CD8-positive, alpha-beta memory T cell (primary cell): ENCODE results near the gene TRAF2. TPM values are rescaled to one million over a fixed set of nuclear protein-coding genes. Genes with fewer than 3 reads are reported as not detected.
A peak's percentile ranks its signal among the peaks of the same experiment; 100 is the strongest.

Experiments
- CTCF ChIA-PET: fragments of 350-600 bp; sonication (Branson Sonifier 250); formaldehyde crosslinking; loops from one replicate; lab custom pipeline; 2021; ENCODE audit warnings: antibody characterized with exemption; lab: Charles Lee
- POLR2A ChIA-PET: fragments of 350-600 bp; sonication (Branson Sonifier 250); formaldehyde crosslinking; loops from one replicate; lab custom pipeline; 2021; ENCODE audit warnings: antibody characterized with exemption; lab: Charles Lee
- DNase-seq, 5 donors: peaks; one replicate each; pipeline versions ENCODE4 v3.0.0 to v3.0.0-alpha.2; 2020 to 2022; ENCODE audit warnings: mixed read lengths in 1 of 5
- H3K27ac ChIP-seq: one replicate; pipeline ENCODE4 v1.7.0; 2013; ENCODE audit warnings: low read depth, mild to moderate bottlenecking, low read length, moderate library complexity
- H3K27me3 ChIP-seq: 2 replicates; pipeline ENCODE4 v1.7.0; 2013; ENCODE audit warnings: low read length, mild to moderate bottlenecking; ENCODE audit not compliant: insufficient read depth, poor library complexity, severe bottlenecking
- H3K36me3 ChIP-seq: 2 replicates; pipeline ENCODE4 v1.7.0; 2013; ENCODE audit warnings: mild to moderate bottlenecking, low read length, moderate library complexity; ENCODE audit not compliant: insufficient read depth
- H3K4me1 ChIP-seq: 2 replicates; pipeline ENCODE4 v1.7.0; 2013; ENCODE audit warnings: mild to moderate bottlenecking, low read length, moderate library complexity; ENCODE audit not compliant: insufficient read depth
- H3K4me3 ChIP-seq: 2 replicates; pipeline ENCODE4 v1.7.0; 2013; ENCODE audit warnings: mild to moderate bottlenecking, low read length
- H3K9me3 ChIP-seq: 2 replicates; pipeline ENCODE4 v1.7.0; 2013; ENCODE audit warnings: mild to moderate bottlenecking, low read length
- H3K27ac Mint-ChIP-seq, 8 donors: one replicate each; pipeline ENCODE4 v1.8.0; 2020 to 2021; ENCODE audit warnings: mixed read lengths in 8 of 8, mild to moderate bottlenecking in 6 of 8, inconsistent platforms in 3 of 8, moderate library complexity in 3 of 8
- H3K27me3 Mint-ChIP-seq, 2 donors: one replicate each; pipeline ENCODE4 v1.8.0; 2020 to 2021; ENCODE audit warnings: mixed read lengths in 2 of 2, mild to moderate bottlenecking in 1 of 2, moderate library complexity in 1 of 2
- H3K36me3 Mint-ChIP-seq, 3 donors: one replicate each; pipeline ENCODE4 v1.8.0; 2020 to 2021; ENCODE audit warnings: mixed read lengths in 3 of 3, inconsistent platforms in 1 of 3, mild to moderate bottlenecking in 1 of 3
- H3K4me1 Mint-ChIP-seq, 3 donors: one replicate each; pipeline ENCODE4 v1.8.0; 2020 to 2021; ENCODE audit warnings: mixed read lengths in 3 of 3, inconsistent platforms in 1 of 3, mild to moderate bottlenecking in 1 of 3
- H3K4me3 Mint-ChIP-seq, 7 donors: one replicate each; pipeline ENCODE4 v1.8.0; 2020 to 2021; ENCODE audit warnings: mixed read lengths in 7 of 7, mild to moderate bottlenecking in 6 of 7, moderate library complexity in 4 of 7, inconsistent platforms in 2 of 7
- H3K9me3 Mint-ChIP-seq, 5 donors: one replicate each; pipeline ENCODE4 v1.8.0; 2020 to 2022; ENCODE audit warnings: mixed read lengths in 5 of 5, mild to moderate bottlenecking in 3 of 5, moderate library complexity in 2 of 5, inconsistent platforms in 1 of 5
- polyA plus RNA-seq: library from polyadenylated mRNA; unstranded; fragments of 300-500 nt; fragmentation: Illumina TruSeq; gene quantifications from one replicate; pipeline ENCODE4 v1.2.3, GENCODE V29; 2021
- total RNA-seq, 2 experiments: library from RNA; stranded (reverse); gene quantifications; one replicate each; pipeline ENCODE4 v1.2.3, GENCODE V29; 2021

Gene TRAF2
- total and polyA plus RNA-seq, 3 experiments from 2014 or later, result 23.1 to 60.5 (median 53.2) TPM

DNA sequence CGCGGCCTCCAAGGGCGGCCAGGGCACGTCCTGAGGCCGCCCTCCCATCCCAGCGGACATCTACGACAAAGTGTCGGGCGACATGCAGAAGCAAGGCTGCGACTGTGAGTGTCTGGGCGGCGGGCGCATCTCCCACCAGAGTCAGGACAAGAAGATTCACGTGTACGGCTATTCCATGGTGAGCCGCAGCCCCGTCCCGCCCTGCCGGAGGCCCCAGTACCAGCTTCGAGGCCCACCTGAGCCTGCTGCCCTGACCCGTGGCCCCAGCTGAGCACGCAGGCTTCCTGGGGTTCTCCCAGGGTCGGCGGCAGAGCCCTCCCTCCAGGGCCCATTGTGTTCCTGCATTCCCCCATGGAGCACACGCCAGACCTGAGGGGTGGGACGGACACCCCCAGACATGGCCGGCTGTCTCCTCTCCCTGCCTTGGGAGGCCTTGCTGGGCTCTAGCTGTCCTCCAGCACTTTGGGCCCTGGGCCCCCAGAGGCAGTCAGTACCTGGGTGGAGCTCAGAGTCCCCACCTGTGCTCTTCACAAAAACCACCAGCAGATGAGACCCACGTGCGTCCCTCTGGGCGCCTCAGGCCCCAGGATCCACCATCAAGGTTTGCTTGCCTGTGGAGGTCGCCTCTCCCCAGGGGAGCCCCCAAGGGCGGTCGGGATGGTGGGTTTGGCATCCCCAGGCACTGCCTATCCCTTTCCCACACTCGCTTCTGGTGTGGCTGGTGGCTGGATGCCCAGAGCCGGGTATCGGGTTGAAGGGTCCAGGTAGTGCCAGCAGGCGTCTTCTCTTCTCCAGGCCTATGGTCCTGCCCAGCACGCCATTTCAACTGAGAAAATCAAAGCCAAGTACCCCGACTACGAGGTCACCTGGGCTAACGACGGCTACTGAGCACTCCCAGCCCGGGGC is 36.1 kb upstream of the TRAF2 start:
- H3K4me3 Mint-ChIP-seq, result peak overlapping the region; percentile 66 to 92 (median 89)
- peaks cover 17% of the 10 kb centered on the region for H3K4me1 ChIP-seq
- no peaks in the 10 kb centered on the region for H3K9me3 ChIP-seq
- peaks cover 0 to 27% (median 12%) of the 10 kb centered on the region in 3 donors for H3K4me1 Mint-ChIP-seq
- ChIA-PET CTCF (no interaction called here), POLR2A (interaction anchor here (0.5 kb wide), 1 partner anchor 220 kb away, joined by 3 read pairs; the partner anchor contains the start of gene SAPCD2)
- H3K4me3 ChIP-seq, result peak overlapping the region; percentile 50
- peaks cover 0 to 5% (median 0%) of the 10 kb centered on the region in 3 donors for H3K36me3 Mint-ChIP-seq
- no peak for DNase-seq
- H3K27me3 ChIP-seq, result peaks cover 4% of the 10 kb centered on the region
- H3K9me3 Mint-ChIP-seq, result peaks cover 0 to 3% (median 0%) of the 10 kb centered on the region in 5 donors
- peaks cover 8 to 19% of the 10 kb centered on the region in 2 donors for H3K27me3 Mint-ChIP-seq
- no peaks in the 10 kb centered on the region for H3K36me3 ChIP-seq
- H3K27ac ChIP-seq, result peak overlapping the region; percentile 61
- peak overlapping the region in 2 of 8 donors; percentile 80 to 88 for H3K27ac Mint-ChIP-seq

DNA sequence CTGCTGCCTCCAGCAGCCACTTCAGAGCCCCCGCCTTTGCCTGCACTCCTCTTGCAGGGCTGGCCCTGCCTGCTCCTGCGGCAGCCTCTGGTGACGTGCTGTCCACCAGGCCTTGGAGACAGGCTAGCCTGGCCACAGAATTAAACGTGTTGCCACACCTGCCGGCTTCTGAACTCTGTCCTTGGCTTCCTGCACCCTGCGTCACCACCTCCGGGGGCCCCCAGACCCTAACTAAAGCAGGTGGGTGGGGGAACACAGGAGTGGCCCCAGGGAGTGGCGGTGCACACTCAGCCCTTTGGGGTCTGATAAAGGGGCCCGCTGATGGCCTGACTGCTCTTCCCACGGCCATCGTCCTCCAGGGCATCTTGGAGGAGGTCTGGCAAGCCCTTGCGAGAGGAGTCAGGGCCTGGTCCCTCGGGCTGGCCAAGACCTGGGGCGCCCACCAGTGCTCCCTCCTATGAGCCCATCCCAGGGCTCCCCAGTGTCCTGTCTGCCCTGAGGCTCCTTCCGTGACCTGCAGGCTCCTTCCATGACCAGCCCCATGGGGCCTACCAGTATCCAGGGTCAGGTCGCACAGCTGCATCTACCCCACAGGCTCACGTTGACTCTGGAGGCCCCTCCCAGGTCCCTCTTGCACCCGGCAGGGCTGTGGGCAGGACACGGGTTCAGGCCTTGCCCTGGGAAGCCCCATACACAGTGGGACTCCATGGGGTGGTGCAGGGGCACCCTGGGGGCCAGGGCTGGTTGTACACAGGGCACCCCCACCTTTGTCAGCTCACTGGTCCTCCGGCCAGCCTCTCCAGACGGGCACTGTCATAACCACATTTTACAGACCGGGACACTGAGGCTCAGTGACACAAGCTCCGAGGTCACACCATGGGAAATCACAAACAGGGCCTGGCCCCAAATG is 35.2 kb upstream of the TRAF2 start:
- POLR2A ChIA-PET, result interaction anchor here (0.6 kb wide), 1 partner anchor 148 kb away, joined by 3 read pairs; no protein-coding TSS in a partner anchor
- Mint-ChIP-seq H3K4me3 (peak overlapping the region in 1 of 7 donors; percentile 68), H3K9me3 (peaks cover 0 to 3% (median 0%) of the 10 kb centered on the region in 5 donors), H3K36me3 (peaks cover 0 to 5% (median 0%) of the 10 kb centered on the region in 3 donors), H3K4me1 (peaks cover 0 to 27% (median 12%) of the 10 kb centered on the region in 3 donors), H3K27ac (peak overlapping the region in 1 of 8 donors; percentile 27), H3K27me3 (peaks cover 8 to 17% of the 10 kb centered on the region in 2 donors)
- CTCF ChIA-PET, result interaction anchor here (1.5 to 1.6 kb wide), 2 partner anchors 9 to 196 kb away, joined by 3 to 6 read pairs; partner anchors contain the start of gene AJM1
- H3K27me3 ChIP-seq, result peaks cover 4% of the 10 kb centered on the region
- peaks cover 17% of the 10 kb centered on the region for H3K4me1 ChIP-seq
- H3K27ac ChIP-seq, result no peak overlapping the region
- H3K9me3 ChIP-seq, result no peaks in the 10 kb centered on the region
- no peaks in the 10 kb centered on the region for H3K36me3 ChIP-seq
- no peak overlapping the region for H3K4me3 ChIP-seq
- peak in 1 of 5 donors; percentile 39 for DNase-seq

GRCh38 chr9:136851941-136852663 is 34.2 kb upstream of the TRAF2 start, which contains the start of gene MAMDC4:
Gene MAMDC4 (plus strand): TSS chr9:136852346. CDS start chr9:136852417, 71 bp downstream.
- peak within 1 kb of the TSS in 2 of 8 donors; percentile 24 to 27 for H3K27ac Mint-ChIP-seq
- ChIA-PET POLR2A (no interaction called here), CTCF (interaction anchor here (1.5 to 1.6 kb wide), 2 partner anchors 10 to 195 kb away, joined by 3 to 6 read pairs; partner anchors contain the start of gene AJM1)

DNA sequence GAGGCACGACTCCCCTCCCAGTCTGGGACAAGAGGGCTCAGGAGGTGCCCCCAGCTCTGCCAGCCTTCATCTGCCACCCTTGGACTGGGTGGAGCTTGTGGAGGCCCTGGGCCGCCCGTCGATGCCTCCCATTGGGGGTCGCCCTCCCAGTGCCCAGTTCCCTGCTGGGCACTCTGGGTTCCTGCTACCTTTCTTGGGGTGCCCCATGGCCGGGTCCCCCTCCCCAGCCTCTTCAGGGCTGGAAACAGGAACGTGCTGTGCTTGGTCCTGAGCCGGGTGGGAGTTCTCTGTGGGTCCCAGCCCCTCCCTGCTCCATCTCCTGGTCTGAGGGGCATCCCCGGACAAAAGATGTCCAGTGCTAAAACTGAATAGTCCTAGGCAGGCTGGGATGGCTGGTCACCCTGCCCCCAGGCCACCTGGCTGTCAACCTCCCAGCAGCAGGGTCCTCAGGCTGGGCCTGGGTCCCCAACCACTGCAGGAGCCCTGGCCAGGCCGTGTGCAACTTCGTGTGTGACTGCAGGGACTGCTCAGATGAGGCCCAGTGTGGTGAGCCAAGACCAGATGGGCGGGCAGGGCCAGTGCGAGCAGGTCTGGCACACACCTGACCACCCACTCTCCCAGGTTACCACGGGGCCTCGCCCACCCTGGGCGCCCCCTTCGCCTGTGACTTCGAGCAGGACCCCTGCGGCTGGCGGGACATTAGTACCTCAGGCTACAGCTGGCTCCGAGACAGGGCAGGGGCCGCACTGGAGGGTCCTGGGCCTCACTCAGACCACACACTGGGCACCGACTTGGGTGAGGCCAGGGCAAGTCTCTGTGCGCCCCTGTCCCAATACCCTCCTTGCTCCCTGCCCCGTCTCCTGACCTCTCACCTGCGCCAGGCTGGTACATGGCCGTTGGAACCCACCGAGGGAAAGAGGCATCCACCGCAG is 33.4 kb upstream of the TRAF2 start:
- Mint-ChIP-seq H3K9me3 (peaks cover 0 to 2% (median 0%) of the 10 kb centered on the region in 5 donors), H3K27me3 (peaks cover 0 to 7% of the 10 kb centered on the region in 2 donors), H3K4me1 (peaks cover 0 to 14% (median 6%) of the 10 kb centered on the region in 3 donors), H3K27ac (no peak overlapping the region), H3K36me3 (peaks cover 0 to 5% (median 0%) of the 10 kb centered on the region in 3 donors), H3K4me3 (no peak overlapping the region)
- ChIA-PET CTCF (interaction anchor here (1.6 kb wide), 1 partner anchor 194 kb away, joined by 3 read pairs; no protein-coding TSS in a partner anchor), POLR2A (no interaction called here)
- H3K4me1 ChIP-seq, result peaks cover 12% of the 10 kb centered on the region
- H3K9me3 ChIP-seq, result no peaks in the 10 kb centered on the region
- no peak overlapping the region for H3K4me3 ChIP-seq
- peak in 1 of 5 donors; percentile 41 for DNase-seq
- H3K36me3 ChIP-seq, result no peaks in the 10 kb centered on the region
- H3K27me3 ChIP-seq, result peaks cover 2% of the 10 kb centered on the region
- H3K27ac ChIP-seq, result no peak overlapping the region

More at GRCh38 chr9:136851941-136852663, 34.2 kb upstream of the TRAF2 start, which contains the start of gene MAMDC4:
- H3K9me3 Mint-ChIP-seq, result peaks cover 0 to 2% (median 0%) of the 10 kb centered on the region in 5 donors
- Histone ChIP-seq H3K4me1 (peaks cover 17% of the 10 kb centered on the region), H3K27me3 (peaks cover 4% of the 10 kb centered on the region), H3K27ac (no peak within 1 kb of the TSS), H3K9me3 (no peaks in the 10 kb centered on the region), H3K4me3 (no peak within 1 kb of the TSS), H3K36me3 (no peaks in the 10 kb centered on the region)
- H3K36me3 Mint-ChIP-seq, result peaks cover 0 to 5% (median 0%) of the 10 kb centered on the region in 3 donors
- peak in 1 of 5 donors; percentile 43 for DNase-seq
- peaks cover 4 to 12% of the 10 kb centered on the region in 2 donors for H3K27me3 Mint-ChIP-seq
- peak within 1 kb of the TSS in 1 of 7 donors; percentile 68 for H3K4me3 Mint-ChIP-seq
- H3K4me1 Mint-ChIP-seq, result peaks cover 0 to 21% (median 10%) of the 10 kb centered on the region in 3 donors

DNA sequence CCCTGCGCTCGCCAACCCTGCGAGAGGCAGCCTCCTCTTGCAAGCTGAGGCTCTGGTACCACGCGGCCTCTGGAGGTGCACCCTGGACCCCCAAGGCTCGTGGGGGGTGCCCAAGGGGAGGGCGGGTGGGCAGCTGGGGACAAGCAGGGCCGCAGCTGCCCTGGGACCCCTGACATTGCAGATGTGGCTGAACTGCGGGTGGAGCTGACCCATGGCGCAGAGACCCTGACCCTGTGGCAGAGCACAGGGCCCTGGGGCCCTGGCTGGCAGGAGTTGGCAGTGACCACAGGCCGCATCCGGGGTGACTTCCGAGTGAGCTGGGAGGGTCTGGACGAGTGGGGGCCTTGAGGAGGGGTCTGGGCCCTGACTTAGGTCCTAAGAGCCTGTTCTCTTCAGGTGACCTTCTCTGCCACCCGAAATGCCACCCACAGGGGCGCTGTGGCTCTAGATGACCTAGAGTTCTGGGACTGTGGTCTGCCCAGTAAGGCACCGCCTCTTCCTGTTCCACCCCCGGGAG is 32.7 kb upstream of the TRAF2 start:
- CTCF ChIA-PET, result no interaction called here

GRCh38 chr9:136854113-136854841 is 32.0 kb upstream of the TRAF2 start:
- DNase-seq, result peak in 1 of 5 donors; percentile 44
- ChIA-PET POLR2A (no interaction called here), CTCF (no interaction called here)
- no peaks in the 10 kb centered on the region for H3K9me3 ChIP-seq
- Mint-ChIP-seq H3K4me3 (no peak overlapping the region), H3K9me3 (no peaks in the 10 kb centered on the region), H3K36me3 (peaks cover 0 to 1% (median 0%) of the 10 kb centered on the region in 3 donors), H3K27ac (no peak overlapping the region), H3K4me1 (peaks cover 0 to 8% (median 2%) of the 10 kb centered on the region in 3 donors), H3K27me3 (peaks cover 0 to 1% of the 10 kb centered on the region in 2 donors)
- H3K27me3 ChIP-seq, result no peaks in the 10 kb centered on the region
- no peak overlapping the region for H3K27ac ChIP-seq
- no peak overlapping the region for H3K4me3 ChIP-seq
- H3K4me1 ChIP-seq, result peaks cover 9% of the 10 kb centered on the region
- no peaks in the 10 kb centered on the region for H3K36me3 ChIP-seq

More for the DNA sequence above, 32.7 kb upstream of the TRAF2 start:
- Mint-ChIP-seq H3K9me3 (peaks cover 0 to 2% (median 0%) of the 10 kb centered on the region in 5 donors), H3K4me1 (peaks cover 0 to 12% (median 5%) of the 10 kb centered on the region in 3 donors), H3K27ac (no peak overlapping the region), H3K4me3 (no peak overlapping the region), H3K36me3 (peaks cover 0 to 5% (median 0%) of the 10 kb centered on the region in 3 donors), H3K27me3 (peaks cover 0 to 5% of the 10 kb centered on the region in 2 donors)
- H3K27ac ChIP-seq, result no peak overlapping the region
- no peaks in the 10 kb centered on the region for H3K27me3 ChIP-seq
- POLR2A ChIA-PET, result no interaction called here
- H3K4me1 ChIP-seq, result peaks cover 9% of the 10 kb centered on the region
- no peak overlapping the region for H3K4me3 ChIP-seq
- peak in 1 of 5 donors; percentile 43 for DNase-seq
- H3K9me3 ChIP-seq, result no peaks in the 10 kb centered on the region
- no peaks in the 10 kb centered on the region for H3K36me3 ChIP-seq
